Fibroblast of skin of abdomen (primary cell): Measurements from ENCODE around the gene STK32B.
"Not testable (repeated sequence)": the region's sequence is repeated elsewhere in the genome, so short reads cannot be mapped to it uniquely, and the experiment has no call there.

Experiments
- DNase-seq: peaks from one replicate; pipeline ENCODE4 v3.0.0-alpha.2; 2013

The STK32B gene

DNA sequence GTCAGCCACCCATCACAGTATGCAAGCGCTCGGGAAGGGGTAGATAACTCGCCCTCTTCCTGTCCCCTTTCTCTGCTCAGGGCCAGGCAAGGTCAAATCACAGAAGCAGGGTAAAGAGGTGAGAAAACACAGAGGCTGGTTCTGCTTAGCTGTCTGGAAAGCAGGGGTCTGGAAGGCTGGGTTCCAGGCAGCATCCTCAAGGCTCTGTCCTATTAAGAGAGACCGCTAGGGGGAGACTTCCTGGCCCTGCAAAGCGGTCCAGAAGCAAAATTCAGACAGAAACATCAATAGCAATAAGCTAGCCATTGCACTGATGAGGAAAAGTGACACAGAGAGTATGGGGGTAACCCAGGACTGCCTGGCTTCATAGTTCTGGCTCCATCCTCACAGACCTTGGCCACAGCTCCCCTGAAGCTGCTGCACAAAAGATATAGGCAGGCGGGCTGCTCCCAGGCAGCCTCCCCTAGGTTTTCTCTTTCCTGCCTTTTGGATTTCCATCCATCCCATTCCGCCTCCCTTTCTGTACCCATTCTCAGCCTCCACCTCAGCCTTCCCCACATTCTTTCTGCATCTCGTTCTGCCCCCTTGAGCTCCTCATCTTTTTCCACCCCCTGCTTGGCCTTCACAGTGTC lies 348.6 kb downstream of the STK32B start:
- peak; percentile 13 for DNase-seq

DNA sequence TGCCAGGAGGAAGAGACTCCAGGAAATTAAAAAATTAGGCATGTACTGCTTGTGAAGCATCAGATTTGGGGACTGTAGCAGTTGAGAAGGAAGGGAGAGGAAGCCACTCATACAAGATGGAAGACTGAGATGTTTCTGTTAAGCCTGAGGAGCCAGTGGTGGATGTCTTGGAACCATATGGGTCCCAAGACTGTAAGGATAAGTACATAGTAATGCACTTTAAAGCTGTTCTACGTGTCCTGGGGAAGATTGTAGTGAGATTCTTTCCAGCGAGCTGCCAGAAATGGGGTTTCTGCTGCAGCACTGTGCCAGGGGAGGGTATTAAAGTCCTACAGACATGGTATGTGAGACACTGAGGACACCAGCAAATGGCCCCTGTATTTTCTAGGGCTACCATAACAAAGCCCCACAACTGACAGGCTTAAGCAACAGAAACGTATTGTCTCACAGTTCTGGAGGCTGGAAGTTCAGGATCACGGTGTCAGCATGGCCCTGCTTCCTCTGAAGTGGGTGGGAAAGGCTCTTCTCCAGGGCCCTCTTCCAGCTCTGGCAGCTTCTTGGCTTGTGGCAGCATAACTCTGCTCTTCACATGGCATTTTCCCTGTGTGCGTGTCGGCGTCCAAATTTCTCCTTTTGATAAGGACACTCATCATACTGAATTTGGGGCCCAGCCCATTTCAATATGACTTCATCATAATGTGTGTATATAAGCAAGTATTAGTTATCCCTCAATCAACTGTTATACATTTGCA lies 352.6 kb downstream of the STK32B start:
- DNase-seq: no peak

DNA sequence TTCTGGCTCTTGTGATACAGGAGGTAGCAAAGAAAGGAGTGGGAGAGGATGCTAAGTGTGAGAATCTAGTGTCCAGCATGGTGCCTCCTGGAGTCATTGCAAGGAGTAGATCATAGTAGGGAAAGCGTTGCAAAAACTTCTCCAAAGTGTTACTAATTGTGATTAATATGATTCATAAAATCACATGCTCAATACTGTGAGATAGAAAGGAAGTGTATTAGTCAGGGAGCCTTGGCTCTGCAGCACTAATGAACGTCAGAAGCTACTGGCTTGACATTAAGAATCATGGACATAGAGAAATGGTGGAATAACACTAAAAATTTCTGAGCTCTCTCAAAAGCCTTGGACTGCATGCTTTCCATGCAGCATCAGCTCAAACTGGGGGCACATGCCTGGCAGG lies 358.0 kb downstream of the STK32B start:
- DNase-seq: peak; percentile 4

GRCh38 chr4:5409972-5410618 lies 358.8 kb downstream of the STK32B start:
- DNase-seq: no peak

- DNase-seq: no peak
Observed at GRCh38 chr4:5412296-5412695, 361.0 kb downstream of the STK32B start.

DNA sequence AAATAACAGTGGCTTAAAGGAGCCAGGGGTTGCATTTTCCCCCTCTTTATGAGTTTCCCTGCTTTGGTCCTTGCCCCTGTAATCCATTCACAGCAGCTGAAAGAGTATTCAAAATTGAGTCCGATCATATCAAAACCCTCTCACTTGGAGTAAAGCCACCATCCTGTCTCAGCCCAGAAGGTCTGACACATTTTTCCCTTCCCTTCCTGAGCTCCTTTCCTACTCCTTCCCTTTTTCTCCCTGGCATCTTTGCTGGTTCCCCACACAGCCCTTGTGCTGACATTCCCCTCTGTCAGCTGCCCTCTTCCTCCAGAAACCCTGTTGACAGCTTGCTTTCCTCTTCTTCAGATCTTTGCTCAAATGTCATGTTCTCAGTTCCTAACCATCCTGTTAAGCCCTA lies 361.5 kb downstream of the STK32B start:
- no peak for DNase-seq

GRCh38 chr4:5416637-5417036 lies 365.4 kb downstream of the STK32B start:
- no peak for DNase-seq

DNA sequence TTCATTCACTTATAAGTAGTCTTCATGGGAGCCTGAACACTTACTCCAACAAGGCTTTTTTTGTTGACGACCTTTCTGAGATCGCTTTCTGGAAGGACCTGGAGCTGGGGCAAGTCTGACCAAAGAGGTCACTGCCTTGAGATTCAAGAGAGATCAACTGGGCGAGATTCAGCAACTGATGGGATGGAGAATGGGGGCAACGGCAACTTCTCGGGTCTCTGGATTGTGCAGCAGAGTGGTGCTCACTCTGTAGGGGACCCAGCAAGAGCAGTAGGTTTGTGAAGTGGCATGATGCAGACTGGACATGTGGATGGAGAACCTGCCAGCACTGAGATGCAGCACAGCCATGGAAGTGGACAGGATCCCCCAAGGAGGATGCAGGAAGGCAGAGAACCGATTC lies 369.0 kb downstream of the STK32B start:
- DNase-seq: no peak

DNA sequence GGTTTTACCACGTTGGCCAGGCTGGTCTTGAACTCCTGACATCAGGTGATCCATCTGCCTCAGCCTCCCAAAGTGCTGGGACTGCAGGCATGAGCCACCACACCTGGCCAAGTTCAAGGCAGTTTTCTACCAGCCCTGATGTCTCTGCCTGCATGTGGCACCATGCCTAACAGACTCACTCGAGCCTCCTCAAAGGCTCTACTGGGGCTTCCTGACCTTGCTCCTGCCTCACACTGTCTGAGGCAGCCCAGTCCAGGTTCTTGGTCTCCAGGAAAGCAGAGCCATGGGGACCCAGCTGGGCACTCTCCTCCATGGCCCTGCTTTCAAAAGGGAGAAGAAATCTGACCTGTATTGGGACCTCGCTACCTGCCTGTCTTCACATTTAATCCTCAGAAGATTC lies 370.1 kb downstream of the STK32B start:
- no peak for DNase-seq

GRCh38 chr4:5422195-5422594 lies 370.9 kb downstream of the STK32B start:
- no peak for DNase-seq

- DNase-seq: no peak
Observed at GRCh38 chr4:5423670-5424069, 372.4 kb downstream of the STK32B start.

- no peak for DNase-seq
Observed at GRCh38 chr4:5424211-5424610, 372.9 kb downstream of the STK32B start.

GRCh38 chr4:5424901-5425300 lies 373.6 kb downstream of the STK32B start:
- no peak for DNase-seq

DNA sequence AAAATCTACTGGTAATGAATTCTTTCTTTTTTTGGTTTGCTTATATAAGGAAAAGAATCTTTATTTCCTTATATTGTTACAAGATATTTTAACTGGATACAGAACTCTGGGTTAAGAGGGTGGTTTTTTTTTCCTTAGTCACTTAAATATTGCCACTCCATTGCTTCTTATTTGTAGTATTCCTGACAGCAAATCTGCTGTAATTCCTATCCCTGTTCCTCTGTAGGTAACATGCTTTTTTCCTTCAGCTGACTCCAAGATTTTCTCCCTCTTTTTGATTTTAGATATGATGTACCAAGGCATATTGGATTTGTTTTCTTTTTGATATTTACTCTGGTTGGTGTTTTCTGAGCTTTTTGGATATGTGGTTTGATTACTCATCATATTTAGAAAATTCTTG lies 378.5 kb downstream of the STK32B start:
- no peak for DNase-seq

GRCh38 chr4:5433196-5433595 lies 381.9 kb downstream of the STK32B start:
- DNase-seq: no peak

DNA sequence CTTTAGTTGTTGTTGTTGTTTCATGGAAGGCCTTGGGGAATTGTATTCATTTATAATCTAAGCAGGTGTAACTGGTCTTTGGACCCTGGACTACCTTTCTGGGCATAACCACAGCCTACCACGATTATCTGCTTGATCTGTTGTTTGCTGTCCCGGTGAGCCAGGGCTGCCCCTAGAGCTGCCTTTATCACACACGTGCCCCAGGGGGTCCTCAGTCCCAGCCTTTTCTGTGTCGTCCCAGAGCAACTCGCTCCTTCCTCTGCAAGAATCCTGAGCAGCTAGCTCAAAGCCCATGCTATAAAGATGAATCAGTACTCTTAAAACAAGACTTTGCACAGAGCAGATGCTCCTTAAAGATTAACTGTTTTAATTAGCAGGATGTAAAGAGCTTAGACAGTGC lies 383.9 kb downstream of the STK32B start:
- no peak for DNase-seq

DNA sequence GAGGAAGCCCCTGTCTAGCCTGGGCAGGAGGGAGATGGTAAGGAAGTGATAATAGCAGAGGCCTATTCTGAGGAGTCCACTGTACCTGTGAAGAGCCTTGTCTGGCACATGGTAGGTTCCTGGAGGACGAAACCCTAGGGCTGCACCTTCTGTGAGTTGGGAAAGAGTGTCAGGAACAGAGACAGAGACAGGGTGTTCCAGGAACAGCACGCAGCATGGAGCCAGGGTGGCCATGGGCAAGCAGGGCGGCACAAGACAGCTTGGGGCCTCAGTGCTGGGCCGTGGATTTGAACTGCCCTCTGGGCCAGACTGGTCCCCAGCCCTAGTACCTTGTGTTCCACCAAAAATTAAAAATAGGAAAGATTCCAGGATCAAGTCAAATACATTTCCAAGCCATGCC lies 384.5 kb downstream of the STK32B start:
- DNase-seq: no peak

- DNase-seq: not testable (repeated sequence)
Observed at GRCh38 chr4:5443976-5444802, 392.9 kb downstream of the STK32B start.

- DNase-seq: no peak
Observed at GRCh38 chr4:5444918-5445517, 393.7 kb downstream of the STK32B start.

- DNase-seq: no peak
Observed at GRCh38 chr4:5446595-5447226, 395.4 kb downstream of the STK32B start.

DNA sequence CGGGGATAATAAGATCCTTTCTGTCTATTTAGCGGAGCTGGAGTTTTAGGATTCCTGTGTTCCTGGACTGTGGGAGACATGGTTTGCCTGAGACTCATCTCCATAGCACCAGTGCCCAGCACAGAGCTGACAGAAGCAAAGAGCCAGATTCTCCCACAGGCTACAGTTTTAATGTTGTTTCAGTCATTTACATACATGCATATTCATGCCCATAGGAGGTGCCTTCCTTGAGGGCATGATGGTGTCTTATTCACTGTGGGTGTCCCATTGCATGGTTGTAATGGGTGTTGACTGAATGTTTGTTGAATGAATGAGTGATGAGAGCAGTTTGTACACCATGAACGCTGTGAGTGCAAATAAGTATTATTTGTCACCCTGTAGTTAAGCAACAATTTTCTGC lies 396.5 kb downstream of the STK32B start:
- DNase-seq: no peak

DNA sequence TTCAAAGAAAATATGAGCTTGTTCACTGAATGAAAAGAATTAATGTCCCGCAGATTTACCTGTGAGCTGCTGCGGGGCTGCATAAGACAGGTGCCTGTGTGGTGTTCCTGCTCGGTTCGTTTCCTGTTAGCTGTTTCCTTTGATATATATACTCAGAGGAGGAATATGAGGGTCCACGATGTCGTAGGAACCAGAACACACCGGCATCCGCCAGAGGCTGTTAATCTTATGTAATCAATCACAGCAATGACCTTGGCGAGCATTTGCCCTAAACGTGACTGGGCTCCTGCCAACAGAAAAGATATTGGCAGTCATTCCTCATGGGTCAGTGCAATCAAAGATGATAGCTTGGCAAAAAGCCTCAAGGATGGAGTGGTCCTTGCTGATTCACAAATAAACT lies 396.9 kb downstream of the STK32B start:
- no peak for DNase-seq
